Activated T-cell treated with anti-CD3 and anti-CD28 coated beads, Interleukin-2, amount 50 U/mL, for 72 hours (primary cell): Measurements from ENCODE around the gene NPHP4. TPM values are rescaled to one million over a fixed set of nuclear protein-coding genes. Genes with fewer than 3 reads are reported as not detected.

Experiments used
- ATAC-seq, 2 donors: fragments of 150-1000 bp; cut with Tn5 transposase; replicated peaks in 1 of 2; 2 replicates each; pipeline ENCODE4 v1.10.0; 2021; ENCODE audit warnings: moderate library complexity in 2 of 2, mild to moderate bottlenecking in 1 of 2
- DNase-seq, 2 donors: peaks; one replicate each; pipeline ENCODE4 v3.0.0; 2021 to 2022; ENCODE audit warnings: mixed read lengths in 1 of 2
- H3K27ac Mint-ChIP-seq: one replicate; pipeline ENCODE4 v1.8.0; 2022; ENCODE audit warnings: mild to moderate bottlenecking, moderate library complexity, mixed read lengths
- H3K27me3 Mint-ChIP-seq: one replicate; pipeline ENCODE4 v1.8.0; 2022; ENCODE audit warnings: low read depth, mixed read lengths
- H3K36me3 Mint-ChIP-seq, 2 donors: one replicate each; pipeline ENCODE4 v1.8.0; 2022; ENCODE audit warnings: mixed read lengths in 2 of 2, mild to moderate bottlenecking in 1 of 2; ENCODE audit not compliant: insufficient read depth in 2 of 2
- H3K4me1 Mint-ChIP-seq: one replicate; pipeline ENCODE4 v1.8.0; 2022; ENCODE audit warnings: low read depth, mixed read lengths
- H3K4me3 Mint-ChIP-seq, 2 donors: one replicate each; pipeline ENCODE4 v1.8.0; 2022; ENCODE audit warnings: mild to moderate bottlenecking in 2 of 2, mixed read lengths in 2 of 2, moderate library complexity in 2 of 2
- H3K9me3 Mint-ChIP-seq, 2 donors: one replicate each; pipeline ENCODE4 v1.8.0; 2022; ENCODE audit warnings: mixed read lengths in 2 of 2
- total RNA-seq, 2 donors: library from RNA; stranded (reverse); gene quantifications; one replicate each; pipeline ENCODE4 v1.2.3, GENCODE V29; 2022

NPHP4 gene
- total RNA-seq, 2 donors from 2014 or later = 12.3 to 14.5 TPM

GRCh38 chr1:6016191-6016865, 24.1 kb upstream of the NPHP4 start:
- Mint-ChIP-seq H3K9me3 (no peaks in the 10 kb centered on the region), H3K4me1 (peaks cover 3% of the 10 kb centered on the region), H3K36me3 (no peaks in the 10 kb centered on the region), H3K27ac (no peak overlapping the region), H3K27me3 (no peaks in the 10 kb centered on the region), H3K4me3 (no peak overlapping the region)
- no peak for DNase-seq
- ATAC-seq = no peak

GRCh38 chr1:6014130-6014999, 22.1 kb upstream of the NPHP4 start:
- ATAC-seq = no peak
- no peak for DNase-seq
- H3K4me1 Mint-ChIP-seq = peaks cover 16% of the 10 kb centered on the region
- H3K9me3 Mint-ChIP-seq = no peaks in the 10 kb centered on the region
- no peak overlapping the region for H3K27ac Mint-ChIP-seq
- H3K36me3 Mint-ChIP-seq = no peaks in the 10 kb centered on the region
- H3K4me3 Mint-ChIP-seq = no peak overlapping the region
- H3K27me3 Mint-ChIP-seq = no peaks in the 10 kb centered on the region

GRCh38 chr1:6013491-6013890, 21.3 kb upstream of the NPHP4 start:
- H3K4me3 Mint-ChIP-seq = no peak overlapping the region
- DNase-seq (no peak), ATAC-seq (no peak)
- H3K27me3 Mint-ChIP-seq = no peaks in the 10 kb centered on the region
- no peaks in the 10 kb centered on the region for H3K9me3 Mint-ChIP-seq
- no peak overlapping the region for H3K27ac Mint-ChIP-seq
- no peaks in the 10 kb centered on the region for H3K36me3 Mint-ChIP-seq
- peaks cover 16% of the 10 kb centered on the region for H3K4me1 Mint-ChIP-seq

- no peaks in the 10 kb centered on the region for H3K36me3 Mint-ChIP-seq
- no peaks in the 10 kb centered on the region for H3K9me3 Mint-ChIP-seq
- no peaks in the 10 kb centered on the region for H3K27me3 Mint-ChIP-seq
Measured at GRCh38 chr1:6012529-6013318, 20.5 kb upstream of the NPHP4 start.

GRCh38 chr1:6011946-6012258, 19.7 kb upstream of the NPHP4 start:
- Mint-ChIP-seq H3K4me1 (peaks cover 20% of the 10 kb centered on the region), H3K36me3 (no peaks in the 10 kb centered on the region), H3K4me3 (no peak overlapping the region), H3K27me3 (no peaks in the 10 kb centered on the region), H3K9me3 (no peaks in the 10 kb centered on the region), H3K27ac (no peak overlapping the region)
- no peak for DNase-seq
- ATAC-seq = no peak

More at GRCh38 chr1:6012529-6013318, 20.5 kb upstream of the NPHP4 start:
- DNase-seq (no peak), ATAC-seq (peak in 1 of 2 donors; percentile 13)
- H3K27ac Mint-ChIP-seq = no peak overlapping the region
- H3K4me1 Mint-ChIP-seq = peaks cover 17% of the 10 kb centered on the region
- no peak overlapping the region for H3K4me3 Mint-ChIP-seq

- Mint-ChIP-seq H3K9me3 (no peaks in the 10 kb centered on the region), H3K27ac (peak overlapping the region; percentile 35), H3K27me3 (no peaks in the 10 kb centered on the region), H3K4me3 (no peak overlapping the region), H3K36me3 (no peaks in the 10 kb centered on the region), H3K4me1 (peaks cover 20% of the 10 kb centered on the region)
- ATAC-seq = no peak
- no peak for DNase-seq
Measured at GRCh38 chr1:6011161-6011945, 19.1 kb upstream of the NPHP4 start.

GRCh38 chr1:6010554-6010953, 18.3 kb upstream of the NPHP4 start:
- H3K4me1 Mint-ChIP-seq = peaks cover 20% of the 10 kb centered on the region
- H3K27ac Mint-ChIP-seq = no peak overlapping the region
- no peaks in the 10 kb centered on the region for H3K27me3 Mint-ChIP-seq
- DNase-seq = no peak
- no peak for ATAC-seq
- H3K36me3 Mint-ChIP-seq = no peaks in the 10 kb centered on the region
- H3K4me3 Mint-ChIP-seq = no peak overlapping the region
- no peaks in the 10 kb centered on the region for H3K9me3 Mint-ChIP-seq

- Mint-ChIP-seq H3K9me3 (no peaks in the 10 kb centered on the region), H3K36me3 (no peaks in the 10 kb centered on the region), H3K27me3 (no peaks in the 10 kb centered on the region), H3K4me1 (peaks cover 20% of the 10 kb centered on the region), H3K4me3 (no peak overlapping the region), H3K27ac (no peak overlapping the region)
- ATAC-seq (no peak), DNase-seq (no peak)
Measured at GRCh38 chr1:6009120-6010040, 17.2 kb upstream of the NPHP4 start.

- H3K4me1 Mint-ChIP-seq = peaks cover 20% of the 10 kb centered on the region
- no peak overlapping the region for H3K4me3 Mint-ChIP-seq
- H3K27me3 Mint-ChIP-seq = no peaks in the 10 kb centered on the region
- H3K36me3 Mint-ChIP-seq = no peaks in the 10 kb centered on the region
- no peaks in the 10 kb centered on the region for H3K9me3 Mint-ChIP-seq
- H3K27ac Mint-ChIP-seq = no peak overlapping the region
- ATAC-seq (no peak), DNase-seq (no peak)
Measured at GRCh38 chr1:6008696-6009095, 16.5 kb upstream of the NPHP4 start.

- no peaks in the 10 kb centered on the region for H3K36me3 Mint-ChIP-seq
- no peak overlapping the region for H3K27ac Mint-ChIP-seq
- no peaks in the 10 kb centered on the region for H3K9me3 Mint-ChIP-seq
- no peak for DNase-seq
- no peak overlapping the region for H3K4me3 Mint-ChIP-seq
- no peaks in the 10 kb centered on the region for H3K27me3 Mint-ChIP-seq
- no peak for ATAC-seq
- peaks cover 20% of the 10 kb centered on the region for H3K4me1 Mint-ChIP-seq
Measured at GRCh38 chr1:6008084-6008415, 15.8 kb upstream of the NPHP4 start.

- Mint-ChIP-seq H3K27ac (no peak overlapping the region), H3K4me1 (peaks cover 20% of the 10 kb centered on the region), H3K27me3 (no peaks in the 10 kb centered on the region), H3K36me3 (no peaks in the 10 kb centered on the region), H3K4me3 (peak overlapping the region in 1 of 2 donors; percentile 59), H3K9me3 (no peaks in the 10 kb centered on the region)
- peak; percentile 39 to 91 for ATAC-seq
- DNase-seq = peak in 1 of 2 donors; percentile 54
Measured at GRCh38 chr1:6007318-6008083, 15.3 kb upstream of the NPHP4 start.
